ENCODE data around the gene UBAP2L. TPM values are rescaled to one million over a fixed set of nuclear protein-coding genes. Genes with fewer than 3 reads are reported as not detected.

Gene UBAP2L
- total and polyA plus RNA-seq, 9 of the 15 experiments (the other 6 are each of a cell fraction or from before 2014, with no cell fraction given): 75.0 to 245 (median 119) TPM

- intact Hi-C loops (cut with micrococcal nuclease): no loop called here
- H3K9me1 ChIP-seq (ENCODE audit: control insufficient read depth, insufficient read depth, low read length): no peaks in the 10 kb centered on the region
- no peaks in the 10 kb centered on the region for H3K27me3 ChIP-seq (ENCODE audit: control insufficient read depth in 2 of 2, insufficient read depth in 2 of 2, low read length in 2 of 2)
- DNase-seq (ENCODE audit: extremely low read depth in 1 of 4, low spot score in 3 of 4): peak in 2 of 4 experiments; percentile 33 to 36
- ChIA-PET CTCF (ENCODE audit: low intra/inter-chr PET ratio) (no interaction called here), POLR2A (interaction anchor here (0.6 to 1.3 kb wide), 5 partner anchors 9 to 251 kb away, joined by 3 to 5 read pairs (median 4); no protein-coding TSS in a partner anchor)
- H2AFZ ChIP-seq (ENCODE audit: low read depth, low read length): peak overlapping the region; percentile 56; the same call in 1 of the 2 replicates
- no TSS peak for BruUV-seq (replicated peaks)
- in situ Hi-C loops (cut with MboI): no loop called here
- H3K4me3 ChIP-seq: no peak overlapping the region
- H3K9ac ChIP-seq (ENCODE audit: insufficient read depth in 1 of 2, low read depth in 2 of 2, low read length in 2 of 2): no peak overlapping the region
- H4K20me1 ChIP-seq (replicated peaks; ENCODE audit: control insufficient read depth, insufficient read depth, low read length): no peaks in the 10 kb centered on the region
- H3K79me2 ChIP-seq (ENCODE audit: control insufficient read depth, insufficient read depth, low read length): no peaks in the 10 kb centered on the region
- no peak for ATAC-seq
- FAIRE-seq: no peak
- no peak overlapping the region; the same call in 1 of the 2 replicates for H3K4me2 ChIP-seq (ENCODE audit: insufficient read depth, low read length)
- H3K36me3 ChIP-seq (ENCODE audit: control insufficient read depth, insufficient read depth, low read length): no peaks in the 10 kb centered on the region
- WGBS (ENCODE audit: insufficient coverage, low coverage, missing lambda C conversion rate): 54% methylated on average over 9 of the region's 9 CpGs
- peaks cover 7% of the 10 kb centered on the region for H3K9me3 ChIP-seq (replicated peaks; ENCODE audit: control insufficient read depth, insufficient read depth, low read depth, low read length)
- H3K4me1 ChIP-seq (replicated peaks in 1 of 2; ENCODE audit: control insufficient read depth in 2 of 2, insufficient read depth in 2 of 2, low read length in 2 of 2): peaks cover 9 to 13% of the 10 kb centered on the region in 2 experiments; a peak in 3 of 5 replicates
- no peak overlapping the region for H3K27ac ChIP-seq (ENCODE audit: extremely low read depth, low read depth, low read length)
- TF ChIP-seq CHAMP1 (IDR thresholded peaks at IDR 0.05) (no peak), HLTF (IDR thresholded peaks at IDR 0.05) (no peak), PKNOX1 (IDR thresholded peaks at IDR 0.05) (no peak; the same call in 1 of the 2 replicates), JUND (IDR thresholded peaks at IDR 0.05; ENCODE audit: borderline replicate concordance, low read depth, low read length) (peak; percentile 15; the same call in 1 of the 2 replicates), JUND (tag; IDR thresholded peaks at IDR 0.05; ENCODE audit: borderline replicate concordance, low read depth, low read length) (0 out of 3 replicates have a peak, but pooled peaks have one; percentile 17), XRCC3 (IDR thresholded peaks at IDR 0.05) (no peak), SOX6 (IDR thresholded peaks at IDR 0.05) (peak; percentile 58; the same call in 1 of the 2 replicates), NR4A1 (CRISPR knock-in tag; IDR thresholded peaks at IDR 0.05) (no peak), NR4A1 (tag; IDR thresholded peaks at IDR 0.05) (no peak), HMG20A (CRISPR knock-in tag; conservative IDR thresholded peaks at IDR 0.05) (no peak), KAT2B (IDR thresholded peaks at IDR 0.05; ENCODE audit: low read depth, low read length) (no peak), PCBP1 (IDR thresholded peaks at IDR 0.05; ENCODE audit: low read depth, low read length, poor library complexity, severe bottlenecking) (no peak), SNIP1 (IDR thresholded peaks at IDR 0.05; ENCODE audit: low read depth) (peak; percentile 15; the same call in 1 of the 2 replicates), CSDE1 (IDR thresholded peaks at IDR 0.05) (no peak), ZHX1 (conservative IDR thresholded peaks at IDR 0.05; ENCODE audit: low read length) (no peak), E2F4 (CRISPR knock-in tag; IDR thresholded peaks at IDR 0.05; ENCODE audit: low read depth) (no peak)
These were observed 84.0 kb downstream of the UBAP2L start for GRCh38 chr1:154304664-154305337.
